Measurements from ENCODE around the gene LTBP2. TPM values are rescaled to one million over a fixed set of nuclear protein-coding genes. Genes with fewer than 3 reads are reported as not detected.

Gene LTBP2
- total and polyA plus RNA-seq, 2 of the 13 experiments (the other 11 are each of a cell fraction or from before 2014, with no cell fraction given) = 0.20 to 0.41 TPM

- 80% methylated on average over 6 of the region's 6 CpGs for WGBS (ENCODE audit: low lambda C conversion rate)
- Histone ChIP-seq H4K20me1 (ENCODE audit: insufficient read depth, low read length) (no peaks in the 10 kb centered on the region), H3K4me2 (ENCODE audit: low read depth, low read length) (no peak overlapping the region), H3K4me3 (replicated peaks in 1 of 3; ENCODE audit: insufficient read depth in 1 of 3, low read depth in 2 of 3, low read length in 3 of 3) (no peak overlapping the region), H3K27me3 (ENCODE audit: control insufficient read depth in 1 of 2, insufficient read depth in 2 of 2, low read length in 2 of 2) (no peaks in the 10 kb centered on the region; a peak in 3 of 5 replicates), H3K36me3 (replicated peaks in 1 of 2; ENCODE audit: control insufficient read depth in 1 of 2, insufficient read depth in 2 of 2, low read length in 2 of 2) (no peaks in the 10 kb centered on the region), H3K79me2 (ENCODE audit: insufficient read depth, low read length) (no peaks in the 10 kb centered on the region), H3K9me3 (ENCODE audit: low read length) (no peaks in the 10 kb centered on the region), H3K4me1 (ENCODE audit: insufficient read depth, low read length) (peaks cover 29% of the 10 kb centered on the region), H2AFZ (ENCODE audit: low read length) (no peak overlapping the region), H3K9ac (ENCODE audit: insufficient read depth, low read depth, low read length) (no peak overlapping the region), H3K27ac (ENCODE audit: extremely low read length, insufficient read depth, low read length) (no peak overlapping the region)
- intact Hi-C loops (cut with micrococcal nuclease; ENCODE audit: unreplicated experiment) = no loop called here
- in situ Hi-C loops (cut with HindIII; ENCODE audit: extremely low pct_ligation_motif_present, low pct_unique_long_range_greater_than_20kb) = no loop called here
- POLR2A ChIA-PET = interaction anchor here (1.1 kb wide), 1 partner anchor 25 kb away, joined by 4 read pairs; the partner anchor contains the start of genes ISCA2 and NPC2
- DNase-seq (ENCODE audit: low spot score) (no peak), ATAC-seq (no peak), FAIRE-seq (no peak)
- no TSS peak for BruUV-seq (replicated peaks)
- no peak for TF ChIP-seq ZEB1 (IDR thresholded peaks at IDR 0.05; ENCODE audit: insufficient replicate concordance, low read depth)
- no peak for TF ChIP-seq ZNF737 (CRISPR knock-in tag; IDR thresholded peaks at IDR 0.05; ENCODE audit: borderline replicate concordance)
- CTCF ChIA-PET (ENCODE audit: low intra/inter-chr PET ratio, low total read pairs) = no interaction called here
These were observed 93.8 kb downstream of the LTBP2 start for GRCh38 chr14:74518221-74518620.

- no peaks in the 10 kb centered on the region for H3K79me2 ChIP-seq (ENCODE audit: insufficient read depth, low read length)
- in situ Hi-C loops (cut with HindIII; ENCODE audit: extremely low pct_ligation_motif_present, low pct_unique_long_range_greater_than_20kb) = no loop called here
- H3K36me3 ChIP-seq (replicated peaks in 1 of 2; ENCODE audit: control insufficient read depth in 1 of 2, insufficient read depth in 2 of 2, low read length in 2 of 2) = no peaks in the 10 kb centered on the region
- no peak overlapping the region for H2AFZ ChIP-seq (ENCODE audit: low read length)
- no peak overlapping the region for H3K4me3 ChIP-seq (replicated peaks in 1 of 3; ENCODE audit: insufficient read depth in 1 of 3, low read depth in 2 of 3, low read length in 3 of 3)
- H3K4me2 ChIP-seq (ENCODE audit: low read depth, low read length) = no peak overlapping the region
- peaks cover 29% of the 10 kb centered on the region for H3K4me1 ChIP-seq (ENCODE audit: insufficient read depth, low read length)
- no peaks in the 10 kb centered on the region for H3K9me3 ChIP-seq (ENCODE audit: low read length)
- no peak overlapping the region for H3K9ac ChIP-seq (ENCODE audit: insufficient read depth, low read depth, low read length)
- no peaks in the 10 kb centered on the region for H4K20me1 ChIP-seq (ENCODE audit: insufficient read depth, low read length)
- ATAC-seq (no peak), DNase-seq (ENCODE audit: low spot score) (no peak), FAIRE-seq (no peak)
- TF ChIP-seq PREB (CRISPR knock-in tag; IDR thresholded peaks at IDR 0.05) = no peak
- no peak for TF ChIP-seq RFXANK (CRISPR knock-in tag; IDR thresholded peaks at IDR 0.05)
- TF ChIP-seq ZXDC (CRISPR knock-in tag; IDR thresholded peaks at IDR 0.05) = no peak
- no peak for TF ChIP-seq JDP2 (CRISPR knock-in tag; IDR thresholded peaks at IDR 0.05; ENCODE audit: borderline replicate concordance)
- TF ChIP-seq POLR2AphosphoS5 (IDR thresholded peaks at IDR 0.05; ENCODE audit: low read depth, low read length) = no peak
- no peak for TF ChIP-seq CERS6 (CRISPR knock-in tag; IDR thresholded peaks at IDR 0.05)
- no peak for TF ChIP-seq PHF21A (CRISPR knock-in tag; IDR thresholded peaks at IDR 0.05)
- TF ChIP-seq ZNF678 (CRISPR knock-in tag; IDR thresholded peaks at IDR 0.05) = no peak
- TF ChIP-seq E2F5 (CRISPR knock-in tag; conservative IDR thresholded peaks at IDR 0.05) = no peak
- no peak for TF ChIP-seq U2AF1 (optimal IDR thresholded peaks at IDR 0.05; ENCODE audit: low read depth, low read length)
- H3K27ac ChIP-seq (ENCODE audit: extremely low read length, insufficient read depth, low read length) = no peak overlapping the region
- ChIA-PET POLR2A (interaction anchor here (1.1 kb wide), 1 partner anchor 24 kb away, joined by 4 read pairs; the partner anchor contains the start of genes ISCA2 and NPC2), CTCF (ENCODE audit: low intra/inter-chr PET ratio, low total read pairs) (no interaction called here)
- no peaks in the 10 kb centered on the region; a peak in 4 of 5 replicates for H3K27me3 ChIP-seq (ENCODE audit: control insufficient read depth in 1 of 2, insufficient read depth in 2 of 2, low read length in 2 of 2)
- no TSS peak for BruUV-seq (replicated peaks)
- WGBS (ENCODE audit: low lambda C conversion rate) = 9% methylated on average over 4 of the region's 4 CpGs
- intact Hi-C loops (cut with micrococcal nuclease; ENCODE audit: unreplicated experiment) = no loop called here
These were observed 94.3 kb downstream of the LTBP2 start for GRCh38 chr14:74517731-74518130.

All from HepG2 (cell line).